Hematopoietic multipotent progenitor cell treated with erythropoietin and hydrocortisone succinate and interleukin-3 and kit ligand, for 8 days (in vitro differentiated cells): Measurements from ENCODE around the gene KIAA0232.
A peak's percentile ranks its signal among the peaks of the same experiment; 100 is the strongest.
"Not testable (repeated sequence)": the region's sequence is repeated elsewhere in the genome, so short reads cannot be mapped to it uniquely, and the experiment has no call there.

Source experiments
- DNase-seq: peaks from one replicate; pipeline ENCODE4 v3.0.0-alpha.2; 2015

The KIAA0232 gene

GRCh38 chr4:6778435-6778834, 4.1 kb upstream of the KIAA0232 start:
- no peak for DNase-seq

DNA sequence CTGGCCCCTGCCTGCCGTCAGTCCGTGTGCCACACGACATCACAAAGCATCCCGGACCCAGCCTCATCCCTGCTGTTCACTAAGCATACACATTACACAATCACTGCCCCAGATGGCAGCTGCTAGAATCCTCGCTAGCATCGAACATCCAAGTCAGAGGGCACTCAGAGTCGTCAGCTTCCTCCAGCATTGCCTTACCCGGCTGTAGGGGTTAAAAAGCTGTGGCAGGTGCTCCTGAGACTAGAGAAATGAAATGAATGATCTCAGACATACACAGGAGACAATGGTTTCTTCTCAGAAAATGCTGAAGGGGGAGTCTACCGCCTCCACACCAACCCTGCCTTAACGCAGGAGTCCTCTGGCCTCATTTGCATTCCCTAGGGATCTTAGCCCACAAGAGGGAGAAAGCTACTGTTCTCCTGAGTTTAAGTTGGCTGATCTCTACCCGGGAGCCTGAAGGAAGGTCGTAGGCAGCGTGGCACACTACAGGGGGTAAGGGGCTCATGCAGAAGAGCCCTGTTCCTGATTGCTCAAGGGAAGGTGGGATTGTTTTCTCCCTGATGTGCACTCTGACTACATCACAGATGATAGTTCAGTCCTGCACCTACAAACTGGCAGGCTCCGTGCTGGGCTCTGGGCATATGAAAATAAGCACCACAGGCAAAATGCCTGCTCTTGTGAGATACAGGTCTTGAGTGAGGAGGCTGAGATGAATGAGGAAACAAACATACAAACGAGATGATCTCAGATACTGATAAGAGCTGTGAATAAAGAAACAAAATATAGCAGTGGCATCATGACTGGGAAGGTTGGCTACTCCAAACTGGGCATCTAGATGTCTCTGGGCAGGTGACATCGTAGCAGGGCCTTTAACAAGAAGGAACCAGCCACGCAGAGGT, 2.6 kb upstream of the KIAA0232 start:
- DNase-seq = peak; percentile 30

- DNase-seq = no peak
These were observed 1.4 kb upstream of the KIAA0232 start for GRCh38 chr4:6781113-6781512.

DNA sequence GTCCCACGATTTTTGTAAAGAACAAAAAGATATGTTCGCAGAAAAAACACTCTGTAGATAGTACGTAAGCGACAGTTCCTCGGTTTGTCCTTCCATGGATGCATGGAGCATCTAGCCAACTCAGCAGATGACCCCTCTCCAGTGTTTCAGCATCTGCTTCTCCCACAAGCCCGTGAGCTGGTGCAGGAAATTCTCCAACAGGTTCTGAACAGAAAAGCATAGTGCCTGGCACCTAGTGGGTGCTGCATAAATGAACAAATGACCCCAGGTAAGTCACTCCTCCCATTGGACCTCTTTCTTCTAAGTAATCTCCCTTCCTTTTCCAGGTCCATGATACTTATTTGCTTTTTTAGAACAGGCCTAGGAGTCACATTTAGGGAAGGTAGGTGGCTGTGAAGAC, 966 bp upstream of the KIAA0232 start:
- no peak for DNase-seq

DNA sequence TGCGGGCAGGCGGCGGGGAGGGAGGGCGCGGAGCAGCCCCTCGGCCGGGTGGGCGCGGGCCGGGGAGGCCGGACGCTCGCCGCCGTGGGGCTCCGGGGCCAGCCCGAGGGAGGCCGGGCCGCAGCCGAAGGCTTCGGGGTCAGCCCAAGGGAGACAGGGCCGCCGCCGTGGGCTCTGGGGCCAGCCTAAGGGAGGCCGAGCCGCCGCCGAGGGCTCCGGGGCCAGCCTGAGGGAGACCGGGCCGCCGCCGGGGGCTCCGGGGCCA, 251 bp downstream of the KIAA0232 start:
- no peak for DNase-seq

- peak; percentile 89 for DNase-seq
These were observed 819 bp downstream of the KIAA0232 start for GRCh38 chr4:6783111-6783981.

- DNase-seq = no peak
These were observed 3.0 kb downstream of the KIAA0232 start for GRCh38 chr4:6785572-6785925.

GRCh38 chr4:6788123-6788522, 5.6 kb downstream of the KIAA0232 start:
- no peak for DNase-seq

- not testable (repeated sequence) for DNase-seq
These were observed 8.7 kb downstream of the KIAA0232 start for GRCh38 chr4:6791245-6791644.

GRCh38 chr4:6791796-6792195, 9.3 kb downstream of the KIAA0232 start:
- DNase-seq = peak; percentile 21

- DNase-seq = no peak
These were observed 11.7 kb downstream of the KIAA0232 start for GRCh38 chr4:6794189-6794588.

GRCh38 chr4:6795821-6796220, 13.3 kb downstream of the KIAA0232 start:
- no peak for DNase-seq

DNA sequence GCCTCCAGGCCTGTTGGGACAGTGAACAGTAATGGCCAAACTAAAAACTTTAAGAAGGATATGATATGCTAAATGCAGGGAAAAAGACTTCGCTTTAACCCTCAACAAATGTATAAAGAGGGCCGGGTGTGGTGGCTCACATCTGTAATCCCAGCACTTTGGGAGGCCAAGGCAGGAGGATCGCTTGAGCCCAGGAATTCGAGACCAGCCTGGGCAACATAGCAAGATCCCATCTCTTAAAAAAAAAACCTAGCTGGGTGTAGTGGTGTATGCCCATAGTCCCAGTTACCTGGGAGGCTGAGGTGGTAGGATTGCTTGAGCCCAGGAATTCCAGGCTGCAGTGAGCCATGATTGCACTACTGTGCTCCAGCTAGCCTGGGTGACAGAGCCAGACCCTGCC, 14.8 kb downstream of the KIAA0232 start:
- not testable (repeated sequence) for DNase-seq

DNA sequence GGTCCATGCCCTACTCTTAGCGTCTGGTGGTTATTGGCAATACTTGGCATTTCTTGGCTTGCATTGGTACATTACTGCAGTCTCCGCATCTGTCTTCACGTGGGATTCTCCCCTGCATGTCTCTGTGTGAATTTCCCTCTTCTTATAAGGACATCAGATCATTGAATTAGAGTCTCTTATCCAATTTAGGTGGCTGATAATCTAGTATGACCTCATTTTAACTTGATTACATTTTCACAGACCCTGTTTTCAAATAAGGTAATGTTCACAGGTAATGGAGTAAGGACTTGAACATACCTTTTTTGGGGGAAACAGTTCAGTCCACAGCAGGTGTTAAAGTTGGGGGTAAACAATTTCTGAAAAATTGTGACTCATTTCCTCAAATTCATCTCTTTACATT, 16.6 kb downstream of the KIAA0232 start:
- DNase-seq = no peak

DNA sequence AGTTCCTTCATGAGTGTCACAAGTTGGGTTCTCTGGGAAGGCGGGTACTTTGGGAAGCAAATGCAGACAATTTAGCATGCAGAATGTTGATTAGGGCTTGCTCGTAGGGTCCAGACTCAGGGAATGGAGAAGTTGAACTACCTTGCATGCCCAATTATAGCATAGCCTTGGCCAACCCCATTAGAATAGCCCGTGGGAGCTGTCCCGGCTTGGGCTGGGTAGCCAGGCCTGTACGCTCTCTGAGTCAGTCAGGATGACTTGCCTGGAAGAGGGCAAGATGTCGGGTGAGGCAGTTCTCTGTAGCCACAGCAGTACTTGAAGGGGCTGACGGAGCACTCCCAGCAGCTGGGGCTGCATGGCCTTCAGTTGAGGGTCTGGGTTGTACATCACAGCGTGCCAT, 19.5 kb downstream of the KIAA0232 start:
- no peak for DNase-seq

GRCh38 chr4:6802626-6803025, 20.1 kb downstream of the KIAA0232 start:
- no peak for DNase-seq

GRCh38 chr4:6803246-6803645, 20.7 kb downstream of the KIAA0232 start:
- DNase-seq = no peak

DNA sequence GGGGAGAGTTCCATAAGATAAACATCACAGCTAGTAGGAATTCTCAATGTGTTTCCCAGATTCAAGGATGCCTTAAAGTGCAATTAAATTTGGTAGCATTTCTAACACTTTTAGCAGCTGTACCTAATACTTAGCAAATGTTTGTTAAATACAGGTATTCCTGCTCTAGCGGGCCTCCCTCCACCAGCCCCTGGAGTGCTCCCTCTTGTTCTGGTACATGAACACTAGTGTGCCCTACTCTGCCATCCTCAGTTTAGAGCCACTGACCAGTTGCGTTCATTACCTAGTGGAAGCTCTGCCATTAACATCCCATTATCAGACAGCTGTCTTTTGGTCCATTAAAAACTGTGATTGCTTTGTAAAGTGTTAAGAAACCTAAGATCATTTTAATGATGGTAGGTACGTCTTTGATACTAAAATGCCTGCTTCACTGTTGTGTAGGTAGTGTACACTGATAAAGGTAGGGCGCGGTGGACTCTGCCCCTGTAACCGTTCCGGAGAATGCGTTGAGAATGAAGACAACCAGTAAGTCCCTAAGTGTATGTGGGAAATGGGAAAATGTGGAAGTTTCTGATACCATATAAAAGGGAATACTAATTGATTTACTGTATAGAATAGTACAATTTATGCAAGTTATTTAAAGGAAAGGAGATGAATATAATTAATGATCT, 21.7 kb downstream of the KIAA0232 start:
- DNase-seq = no peak

DNA sequence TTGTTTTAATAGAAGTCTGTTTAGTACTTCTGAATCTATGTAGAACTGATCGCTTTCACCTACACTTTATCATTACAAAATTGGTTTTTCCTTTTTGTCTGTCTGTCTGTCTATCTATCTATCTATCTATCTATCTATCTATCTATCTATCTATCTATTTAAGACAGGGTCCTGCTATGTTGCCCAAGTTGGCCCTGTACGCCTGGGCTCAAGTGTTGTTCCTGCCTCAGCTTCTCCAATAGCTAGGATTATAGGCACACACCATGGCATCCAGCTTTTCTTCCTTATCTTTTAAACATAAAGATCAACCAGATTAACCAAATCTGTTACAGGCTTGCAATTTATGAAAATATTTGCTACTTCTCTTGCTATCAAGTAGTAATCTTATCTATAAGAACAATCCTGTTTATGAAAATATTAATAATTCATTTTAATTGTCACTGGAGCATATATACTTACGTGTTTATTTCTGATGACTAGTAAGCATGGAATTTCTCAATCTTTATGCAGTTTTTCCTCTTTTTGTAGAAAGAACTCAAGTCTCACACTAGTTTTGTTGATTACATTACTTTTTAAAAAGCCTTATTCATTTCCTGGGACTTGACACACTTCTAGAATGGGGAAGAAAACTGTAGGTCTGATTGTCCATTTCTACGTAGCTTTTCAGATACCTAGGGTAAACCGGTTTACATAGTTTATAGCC, 24.5 kb downstream of the KIAA0232 start:
- no peak for DNase-seq

- DNase-seq = no peak
These were observed 25.7 kb downstream of the KIAA0232 start for GRCh38 chr4:6808259-6808658.

DNA sequence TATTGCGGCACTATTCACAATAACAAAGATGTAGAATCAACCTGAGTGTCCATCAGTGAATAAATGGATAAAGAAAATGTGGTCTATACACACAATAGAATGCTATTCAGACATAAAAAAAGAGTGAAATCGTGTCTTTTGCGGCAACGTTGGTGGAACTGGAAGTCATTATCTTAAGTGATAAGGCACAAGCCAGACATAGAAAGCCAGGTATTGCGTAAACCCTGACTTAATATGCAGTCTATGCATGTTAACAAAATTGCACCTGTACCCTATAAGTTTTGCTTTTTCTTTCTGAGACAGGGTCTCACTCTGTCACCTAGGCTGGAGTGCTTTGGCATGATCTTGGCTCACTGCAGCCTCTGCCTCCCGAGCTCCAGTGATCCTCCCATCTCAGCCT, 28.6 kb downstream of the KIAA0232 start:
- DNase-seq = no peak

DNA sequence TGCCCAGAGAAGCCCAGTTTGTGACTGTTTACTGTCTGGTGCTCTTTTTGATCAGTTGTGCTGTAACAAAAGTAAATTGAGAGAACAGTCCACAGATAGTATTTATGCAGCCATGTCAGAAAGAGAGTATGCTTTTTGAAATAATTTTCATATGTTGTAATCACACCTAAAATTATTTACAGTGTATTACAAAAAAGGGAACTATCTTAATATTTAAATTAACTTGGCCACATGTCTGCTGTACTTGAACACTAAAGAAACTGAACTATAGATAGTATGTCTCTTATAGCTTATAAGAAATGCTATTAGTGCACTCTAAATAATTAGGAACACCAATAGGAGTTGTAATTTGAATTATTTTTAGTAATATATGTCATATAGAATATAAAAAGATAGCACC, 30.2 kb downstream of the KIAA0232 start:
- DNase-seq = no peak

GRCh38 chr4:6813725-6814124, 31.2 kb downstream of the KIAA0232 start:
- DNase-seq = no peak
